NT2/D1 (cell line): ENCODE results near the gene ANKRD65.
A peak's percentile ranks its signal among the peaks of the same experiment; 100 is the strongest.
"Not testable (repeated sequence)": the region's sequence is repeated elsewhere in the genome, so short reads cannot be mapped to it uniquely, and the experiment has no call there.

ENCODE experiments used
- DNase-seq: peaks from one replicate; pipeline ENCODE4 v3.0.0-alpha.2; 2011; ENCODE audit warnings: low read depth, low spot score
- H3K27me3 ChIP-seq: 2 replicates; pipeline ENCODE4 v1.6.0; 2011; ENCODE audit warnings: mild to moderate bottlenecking; ENCODE audit not compliant: insufficient read length, insufficient read depth
- H3K36me3 ChIP-seq: 2 replicates; pipeline ENCODE4 v1.6.1; 2011; ENCODE audit warnings: mild to moderate bottlenecking, low read length, mixed read lengths; ENCODE audit not compliant: insufficient read depth, insufficient read length
- H3K4me1 ChIP-seq: 2 replicates; pipeline ENCODE4 v1.5.1; 2011; ENCODE audit not compliant: insufficient read depth, insufficient read length
- H3K4me3 ChIP-seq: 2 replicates; pipeline ENCODE4 v1.5.1; 2011; ENCODE audit warnings: low read depth; ENCODE audit not compliant: insufficient read length
- H3K9ac ChIP-seq: 2 replicates; pipeline ENCODE4 v1.6.0; 2011; ENCODE audit warnings: low read depth; ENCODE audit not compliant: insufficient read length
- H3K9me3 ChIP-seq: 2 replicates; pipeline ENCODE4 v1.5.1; 2011; ENCODE audit warnings: mild to moderate bottlenecking, low read length; ENCODE audit not compliant: insufficient read depth
- SUZ12 ChIP-seq: IDR thresholded peaks from 2 replicates; pipeline ENCODE4 v1.6.1; 2011; ENCODE audit not compliant: insufficient read length, insufficient read depth; ENCODE audit errors: extremely low read depth
- YY1 ChIP-seq: IDR thresholded peaks from 2 replicates; pipeline ENCODE4 v1.6.1; 2011; ENCODE audit not compliant: insufficient read length, insufficient read depth
- ZNF274 ChIP-seq: IDR thresholded peaks from 2 replicates; pipeline ENCODE4 v1.6.1; 2011; ENCODE audit warnings: mild to moderate bottlenecking, low read depth, low read length

Gene ANKRD65

DNA sequence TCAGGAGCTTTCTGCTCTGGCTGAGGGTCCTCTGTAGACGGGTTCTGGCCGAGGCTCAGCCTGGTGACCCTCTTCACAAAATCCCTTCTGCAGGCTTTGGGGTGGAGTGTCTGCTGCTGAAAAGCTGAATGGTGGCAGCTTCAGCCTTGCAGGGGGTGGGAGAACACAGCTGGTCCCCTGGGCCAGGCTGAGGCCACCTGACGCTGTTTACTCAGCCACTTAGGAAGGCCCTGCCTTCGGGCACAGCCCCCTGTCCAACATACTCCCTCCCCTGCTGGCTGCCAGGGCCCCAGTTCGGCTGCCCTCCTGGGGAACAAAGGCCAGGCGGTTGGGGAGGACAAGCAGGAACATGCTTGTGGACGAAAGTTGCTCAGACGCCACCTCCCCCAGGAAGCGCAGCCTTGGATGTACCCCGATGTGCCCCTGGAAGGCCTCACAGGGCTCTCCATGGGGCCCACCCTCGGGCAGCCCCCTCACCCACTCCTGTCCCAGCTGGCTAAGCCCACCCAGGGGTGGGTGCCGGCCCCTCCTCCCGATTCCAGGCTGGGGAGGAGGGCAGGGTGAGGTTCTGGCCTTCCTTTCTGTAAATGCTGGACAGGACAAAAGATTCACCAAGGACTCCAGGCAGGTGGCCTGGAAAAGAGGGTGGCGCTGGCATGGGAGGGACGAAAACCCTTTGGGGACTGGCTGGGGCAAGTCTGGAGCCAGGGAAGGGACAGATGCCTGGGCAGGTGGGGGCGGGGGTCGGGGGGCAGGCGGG is at the start of gene ANKRD65:
ANKRD65 (minus strand) TSS at position 130 of the 760 bp plus-strand sequence. CDS start 271 bp downstream, outside the sequence.
- H3K27me3 ChIP-seq, result no peaks in the 10 kb centered on the region
- H3K9me3 ChIP-seq, result no peaks in the 10 kb centered on the region
- DNase-seq, result no peak
- TF ChIP-seq YY1 (no peak), SUZ12 (no peak), ZNF274 (no peak)
- peak within 1 kb of the TSS; percentile 72 for H3K9ac ChIP-seq
- peak within 1 kb of the TSS; percentile 21 for H3K4me3 ChIP-seq
- H3K4me1 ChIP-seq, result peaks cover 25% of the 10 kb centered on the region
- H3K36me3 ChIP-seq, result no peaks in the 10 kb centered on the region

DNA sequence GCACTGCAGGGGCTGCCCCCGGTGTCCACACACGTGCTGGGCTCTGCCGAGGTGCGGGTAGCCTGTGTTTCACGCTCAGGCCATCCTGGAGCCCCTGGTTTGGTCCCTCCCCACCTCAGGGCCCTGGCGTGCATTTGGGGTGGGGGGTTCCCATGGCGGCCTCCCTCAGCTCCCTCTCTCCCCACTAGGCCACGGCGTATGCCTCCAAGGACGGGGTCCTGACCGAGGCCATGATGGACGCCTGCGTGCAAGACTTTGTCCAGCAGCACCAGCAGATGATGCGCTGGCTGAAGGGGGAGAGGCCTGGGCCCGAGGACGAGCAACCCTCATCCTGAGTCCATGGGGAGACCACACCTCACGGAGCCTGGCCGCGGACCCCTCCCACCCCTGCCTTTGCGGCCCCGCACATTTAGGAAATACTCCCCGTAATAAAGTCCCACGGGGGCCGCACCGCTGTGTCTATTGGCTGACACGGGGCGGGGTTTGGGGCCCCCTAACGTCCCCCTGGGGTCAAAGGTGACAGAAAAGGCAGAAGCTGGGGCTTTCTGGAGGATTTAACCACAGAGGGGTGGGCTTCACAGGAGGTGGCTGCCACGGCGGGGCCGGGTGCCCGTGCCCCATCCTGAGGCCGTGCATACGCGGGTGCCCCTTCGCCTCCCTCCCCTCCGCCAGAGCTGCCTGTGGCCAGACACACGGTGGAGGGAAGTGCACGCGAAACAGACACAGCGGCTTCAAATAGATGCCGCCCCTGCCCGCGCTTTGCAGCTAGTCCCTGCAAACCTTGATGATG is 47.3 kb upstream of the ANKRD65 start:
- not testable (repeated sequence) for H3K4me1 ChIP-seq, H3K9me3 ChIP-seq, H3K9ac ChIP-seq, H3K4me3 ChIP-seq, H3K27me3 ChIP-seq, DNase-seq, H3K36me3 ChIP-seq

DNA sequence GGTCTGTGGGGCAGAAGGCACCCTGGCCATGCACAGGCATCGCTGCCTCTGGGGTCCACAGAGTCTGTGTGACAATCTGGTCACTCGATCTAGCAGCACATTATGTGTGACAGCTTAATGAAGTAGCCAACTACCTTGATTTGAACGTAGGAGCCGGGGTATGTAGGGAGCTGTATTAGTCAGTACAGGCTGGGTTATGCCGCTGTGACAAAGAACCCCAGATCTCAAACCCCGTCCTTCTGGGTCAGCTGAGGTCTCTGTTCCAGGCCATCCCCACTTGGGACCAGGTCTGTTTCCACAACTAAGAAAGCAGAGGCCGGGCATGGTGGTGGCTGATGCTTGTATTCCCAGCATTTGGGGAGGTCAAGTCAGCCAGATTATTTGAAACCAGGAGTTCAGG is 42.2 kb upstream of the ANKRD65 start:
- DNase-seq, result no peak
- H3K4me3 ChIP-seq, result no peak overlapping the region
- H3K27me3 ChIP-seq, result no peaks in the 10 kb centered on the region
- TF ChIP-seq SUZ12 (no peak), YY1 (no peak), ZNF274 (no peak)
- H3K9ac ChIP-seq, result no peak overlapping the region
- H3K4me1 ChIP-seq, result no peaks in the 10 kb centered on the region
- H3K9me3 ChIP-seq, result 0 out of 2 replicates have a peak, but pooled peaks cover 5% of the 10 kb centered on the region
- no peaks in the 10 kb centered on the region for H3K36me3 ChIP-seq

DNA sequence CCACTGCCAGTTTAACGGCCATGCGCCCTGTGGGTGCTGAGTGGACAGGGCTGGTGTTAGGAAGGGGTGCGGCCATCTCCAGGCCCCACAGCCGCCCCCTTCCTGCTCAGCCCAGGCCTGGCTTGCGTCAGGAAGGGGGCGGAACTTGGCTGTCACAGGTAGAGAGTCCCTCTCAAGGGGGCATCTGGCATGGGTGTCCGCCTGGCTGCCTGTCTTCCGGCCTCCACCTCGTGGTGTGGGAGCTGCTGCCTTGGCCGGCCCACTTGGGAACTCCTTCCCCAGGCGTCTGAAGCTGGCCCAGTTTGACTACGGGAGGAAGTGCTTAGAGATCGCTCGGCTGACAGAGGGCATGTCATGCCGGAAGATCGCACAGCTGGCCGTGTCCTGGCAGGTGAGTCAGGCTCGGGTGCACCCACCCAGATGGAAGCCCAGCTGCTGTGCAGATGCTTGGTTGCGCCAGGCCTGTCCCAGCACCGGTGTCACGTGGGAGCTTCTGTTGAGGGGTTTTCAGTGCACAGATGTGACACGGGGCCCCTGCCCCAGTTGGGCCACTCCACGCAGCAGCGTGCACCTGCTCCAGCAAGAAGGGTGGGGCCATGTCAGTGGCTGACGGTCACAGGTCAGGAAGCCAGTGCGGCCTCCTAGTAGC is 41.4 kb upstream of the ANKRD65 start:
- DNase-seq, result no peak
- TF ChIP-seq SUZ12, result no peak
- TF ChIP-seq YY1, result no peak
- no peak for TF ChIP-seq ZNF274
- Histone ChIP-seq H3K9ac (no peak overlapping the region), H3K4me3 (no peak overlapping the region), H3K4me1 (no peaks in the 10 kb centered on the region), H3K27me3 (no peaks in the 10 kb centered on the region), H3K36me3 (no peaks in the 10 kb centered on the region), H3K9me3 (0 out of 2 replicates have a peak, but pooled peaks cover 5% of the 10 kb centered on the region)

DNA sequence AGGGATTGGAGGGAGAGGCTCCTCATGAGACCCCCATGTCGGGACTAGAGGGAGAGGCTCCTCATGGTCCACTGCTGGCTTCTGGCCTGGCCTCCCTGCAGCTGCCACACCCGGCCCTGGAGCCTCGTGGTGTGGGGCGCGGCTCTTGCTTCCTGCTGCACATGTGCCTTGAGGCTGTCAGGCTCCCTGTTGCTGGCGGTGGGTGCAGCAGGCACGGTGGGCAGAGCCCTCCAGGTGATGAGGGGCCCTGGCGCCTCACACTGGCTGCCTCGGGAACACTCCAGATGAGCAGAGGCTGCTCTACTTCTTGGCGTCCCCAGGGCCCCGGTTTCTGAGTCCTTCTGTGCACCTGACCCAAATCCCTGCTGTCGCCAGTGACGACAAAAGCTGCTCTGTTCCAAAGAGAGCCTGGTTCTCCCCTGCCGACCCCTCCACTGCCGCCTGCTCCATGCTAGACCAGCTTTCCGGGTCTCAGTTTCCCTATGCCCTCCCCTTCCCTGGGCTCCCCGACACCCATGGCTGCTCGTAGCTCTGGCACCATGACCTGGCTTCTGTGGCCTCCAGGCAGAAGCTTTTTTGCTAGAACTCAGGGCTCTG is 40.7 kb upstream of the ANKRD65 start:
- Histone ChIP-seq H3K36me3 (no peaks in the 10 kb centered on the region), H3K27me3 (no peaks in the 10 kb centered on the region), H3K4me3 (no peak overlapping the region), H3K9me3 (0 out of 2 replicates have a peak, but pooled peaks cover 5% of the 10 kb centered on the region), H3K4me1 (no peaks in the 10 kb centered on the region), H3K9ac (no peak overlapping the region)
- TF ChIP-seq SUZ12, result no peak
- TF ChIP-seq YY1, result no peak
- no peak for TF ChIP-seq ZNF274
- no peak for DNase-seq

DNA sequence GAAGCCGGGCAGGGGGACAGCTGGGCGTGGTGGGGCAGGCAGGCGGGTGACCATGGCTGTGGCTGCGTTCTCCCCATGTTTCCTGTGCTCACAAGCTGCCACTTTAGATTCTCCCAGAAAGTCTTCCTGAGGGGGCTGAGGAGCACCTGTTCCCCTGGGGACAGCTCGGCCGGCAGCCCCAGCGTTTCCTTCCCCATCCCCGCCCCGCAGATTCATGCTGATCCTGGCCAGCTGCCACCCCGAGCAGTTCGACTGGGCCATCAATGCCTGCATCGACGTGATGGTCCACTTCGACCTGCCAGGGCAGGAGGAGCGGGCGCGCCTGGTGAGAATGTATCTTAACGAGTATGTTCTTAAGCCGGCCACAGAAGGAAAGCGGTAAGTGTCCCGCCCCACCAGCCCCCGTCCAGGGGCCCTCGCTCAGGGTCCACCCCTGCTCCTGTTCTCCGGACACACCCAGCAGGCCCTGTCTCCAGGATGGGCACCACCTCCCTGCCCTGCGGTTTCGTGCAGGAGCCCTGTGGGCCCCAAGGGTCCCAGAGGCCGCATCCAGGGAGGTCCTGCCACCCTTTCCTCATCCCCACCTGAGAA is 39.6 kb upstream of the ANKRD65 start:
- Histone ChIP-seq H3K9ac (no peak overlapping the region), H3K27me3 (no peaks in the 10 kb centered on the region), H3K9me3 (0 out of 2 replicates have a peak, but pooled peaks cover 5% of the 10 kb centered on the region), H3K4me3 (no peak overlapping the region), H3K4me1 (no peaks in the 10 kb centered on the region), H3K36me3 (no peaks in the 10 kb centered on the region)
- DNase-seq, result no peak
- TF ChIP-seq SUZ12 (no peak), ZNF274 (no peak), YY1 (no peak)

DNA sequence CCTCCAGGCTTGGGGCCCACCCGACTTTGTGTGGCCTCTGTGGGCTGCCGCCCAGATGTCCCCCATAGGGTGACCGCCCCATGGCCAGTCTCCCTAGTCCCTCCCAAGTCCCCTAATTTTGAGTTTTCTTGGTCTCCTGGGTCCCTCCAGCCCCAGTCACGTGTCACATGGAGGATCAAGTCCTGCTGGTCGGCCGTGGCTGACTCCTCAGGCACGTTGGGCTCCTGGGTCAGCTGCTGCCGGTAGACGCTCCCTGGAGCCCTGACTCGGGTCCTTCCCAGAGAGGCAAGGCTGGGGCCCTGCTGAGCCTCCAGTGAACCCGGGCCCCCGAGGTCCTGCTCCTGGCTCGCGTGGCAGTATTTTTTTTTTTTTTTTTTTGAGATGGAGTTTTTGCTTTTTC is 38.6 kb upstream of the ANKRD65 start:
- not testable (repeated sequence) for H3K4me3 ChIP-seq, H3K9me3 ChIP-seq, H3K36me3 ChIP-seq, H3K9ac ChIP-seq, DNase-seq, H3K27me3 ChIP-seq, H3K4me1 ChIP-seq

DNA sequence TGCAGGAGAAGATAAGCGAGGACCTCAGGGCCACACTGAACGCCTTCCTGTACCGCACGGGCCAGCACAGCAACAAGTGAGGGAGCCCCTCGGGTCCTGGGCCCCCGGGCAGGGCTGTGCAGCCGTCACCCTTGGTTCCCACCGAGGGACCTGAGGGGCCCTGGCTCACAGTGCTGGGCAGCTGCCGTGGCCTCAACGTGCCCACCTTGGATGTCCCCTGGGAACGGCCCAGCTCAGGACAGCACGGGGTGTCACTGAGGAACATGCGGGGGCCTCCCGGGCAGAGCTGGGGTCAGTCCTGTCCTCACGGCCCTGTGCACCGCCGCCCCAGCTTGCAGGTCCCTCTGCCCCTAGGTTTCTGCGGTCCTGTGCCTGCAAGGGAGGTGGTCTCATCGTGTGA is 38.1 kb upstream of the ANKRD65 start:
- H3K27me3 ChIP-seq, H3K36me3 ChIP-seq, H3K4me3 ChIP-seq, H3K4me1 ChIP-seq, DNase-seq, H3K9ac ChIP-seq, H3K9me3 ChIP-seq: not testable (repeated sequence)

DNA sequence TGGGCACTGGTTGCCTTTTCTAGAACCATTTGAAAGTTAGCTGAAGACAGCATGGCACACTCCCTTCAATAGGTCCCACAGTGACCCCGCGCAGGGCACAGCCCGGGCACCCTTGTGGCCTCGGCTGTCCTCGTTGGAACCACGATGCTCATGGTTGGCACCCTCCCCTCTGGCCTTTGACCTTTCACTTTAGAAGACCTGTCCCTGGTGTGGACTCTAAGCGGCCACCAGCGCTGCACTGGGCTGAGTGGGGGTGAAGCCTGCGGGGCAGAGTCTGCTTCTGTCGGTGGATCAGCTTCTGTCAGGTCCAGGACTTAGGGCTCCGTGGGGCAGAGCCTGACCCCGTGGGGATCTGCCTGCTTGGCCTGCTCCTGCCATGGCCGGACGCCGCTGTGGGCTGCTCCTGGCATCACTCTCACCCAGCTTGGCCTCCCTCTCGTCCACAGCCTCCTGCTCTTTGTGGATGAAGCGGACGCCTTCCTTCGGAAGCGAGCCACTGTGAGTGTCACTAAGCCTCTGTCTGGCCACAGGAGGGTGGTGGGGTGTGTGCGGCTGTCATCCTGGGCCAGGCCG is 35.7 kb upstream of the ANKRD65 start:
- not testable (repeated sequence) for DNase-seq, H3K36me3 ChIP-seq, H3K9me3 ChIP-seq, H3K9ac ChIP-seq, H3K4me3 ChIP-seq, H3K27me3 ChIP-seq, H3K4me1 ChIP-seq

DNA sequence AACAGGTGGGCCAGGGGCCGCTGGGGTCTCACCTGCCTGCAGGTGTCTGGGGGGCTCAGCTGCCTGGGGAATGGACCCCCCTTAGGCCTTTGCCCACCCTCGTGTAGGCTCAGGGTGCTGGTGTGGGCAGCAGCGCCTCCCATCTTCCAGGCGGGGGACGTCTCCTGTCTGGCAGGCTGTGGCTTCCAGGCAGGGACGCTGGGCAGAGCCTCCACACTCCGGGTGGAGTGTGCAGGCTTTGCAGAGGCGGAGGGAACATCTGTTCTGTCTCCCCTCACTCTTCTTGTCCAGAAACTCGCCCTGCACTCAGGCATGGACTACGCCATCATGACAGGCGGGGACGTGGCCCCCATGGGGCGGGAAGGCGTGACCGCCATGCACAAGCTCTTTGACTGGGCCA is 34.9 kb upstream of the ANKRD65 start:
- H3K27me3 ChIP-seq, H3K9me3 ChIP-seq, H3K4me1 ChIP-seq, H3K9ac ChIP-seq, H3K4me3 ChIP-seq, DNase-seq, H3K36me3 ChIP-seq: not testable (repeated sequence)
